DND-41 (cell line): ENCODE results near the gene PPP2R2B.

Experiments used
- ATAC-seq: fragments of 200-7000 bp; cut with Tn5 transposase; 3 replicates; pipeline ENCODE4 v1.9.1; 2021; ENCODE audit warnings: low read depth; ENCODE audit not compliant: insufficient read depth
- DNase-seq: peaks from one replicate; pipeline ENCODE4 v3.0.0-alpha.2; 2020
- H2AFZ ChIP-seq: 2 replicates; pipeline ENCODE4 v1.6.0; 2012; ENCODE audit warnings: low read depth, low read length
- H3K27ac ChIP-seq: 2 replicates; pipeline ENCODE4 v1.5.1; 2012; ENCODE audit warnings: low read length, inconsistent platforms
- H3K27me3 ChIP-seq: fragments of 200-600 bp; sonication (generic); 2 replicates; pipeline ENCODE4 v1.6.0; 2012; ENCODE audit warnings: low read length, mild to moderate bottlenecking, inconsistent platforms; ENCODE audit not compliant: insufficient read depth, poor library complexity
- H3K36me3 ChIP-seq: 2 replicates; pipeline ENCODE4 v1.5.1; 2012; ENCODE audit warnings: low read length, inconsistent platforms; ENCODE audit not compliant: insufficient read depth
- H3K4me1 ChIP-seq: 2 replicates; pipeline ENCODE4 v1.5.1; 2012; ENCODE audit warnings: mild to moderate bottlenecking, low read length; ENCODE audit not compliant: insufficient read depth
- H3K4me2 ChIP-seq: 2 replicates; pipeline ENCODE4 v1.6.0; 2012; ENCODE audit warnings: mild to moderate bottlenecking, moderate library complexity, low read length, inconsistent platforms; ENCODE audit not compliant: insufficient read depth
- H3K4me3 ChIP-seq, 2 experiments: fragments of 200-600 bp in 1 of 2; shearing (Covaris generic) in 1 of 2; 2 replicates each; pipeline ENCODE4 v1.5.1; 2012 to 2016; ENCODE audit warnings: inconsistent platforms in 2 of 2, low read length in 2 of 2, mild to moderate bottlenecking in 2 of 2, low read depth in 1 of 2, moderate library complexity in 1 of 2
- H3K79me2 ChIP-seq: 2 replicates; pipeline ENCODE4 v1.6.0; 2012; ENCODE audit warnings: low read length, inconsistent platforms; ENCODE audit not compliant: insufficient read depth
- H3K9ac ChIP-seq: 2 replicates; pipeline ENCODE4 v1.6.0; 2012; ENCODE audit warnings: low read depth, mild to moderate bottlenecking, inconsistent platforms, low read length, moderate library complexity
- H3K9me3 ChIP-seq: 2 replicates; pipeline ENCODE4 v1.5.1; 2012; ENCODE audit warnings: low read length, moderate library complexity, mild to moderate bottlenecking, inconsistent platforms; ENCODE audit not compliant: insufficient read depth, severe bottlenecking
- H4K20me1 ChIP-seq: 2 replicates; pipeline ENCODE4 v1.6.0; 2012; ENCODE audit warnings: low read length; ENCODE audit not compliant: insufficient read depth
- EZH2 ChIP-seq: IDR thresholded peaks from 3 replicates; pipeline ENCODE4 v1.6.1; 2012; ENCODE audit warnings: borderline replicate concordance, low read depth, mild to moderate bottlenecking, moderate library complexity, low read length, inconsistent platforms; ENCODE audit not compliant: severe bottlenecking
- TF ChIP-seq, protein P1 (sequence below): IDR thresholded peaks from 2 replicates; pipeline ENCODE4 v1.5.1; 2012; ENCODE audit warnings: borderline replicate concordance, low read length, moderate library complexity, mild to moderate bottlenecking; ENCODE audit not compliant: poor library complexity, severe bottlenecking; ENCODE audit errors: extremely low read depth

The PPP2R2B gene

DNA sequence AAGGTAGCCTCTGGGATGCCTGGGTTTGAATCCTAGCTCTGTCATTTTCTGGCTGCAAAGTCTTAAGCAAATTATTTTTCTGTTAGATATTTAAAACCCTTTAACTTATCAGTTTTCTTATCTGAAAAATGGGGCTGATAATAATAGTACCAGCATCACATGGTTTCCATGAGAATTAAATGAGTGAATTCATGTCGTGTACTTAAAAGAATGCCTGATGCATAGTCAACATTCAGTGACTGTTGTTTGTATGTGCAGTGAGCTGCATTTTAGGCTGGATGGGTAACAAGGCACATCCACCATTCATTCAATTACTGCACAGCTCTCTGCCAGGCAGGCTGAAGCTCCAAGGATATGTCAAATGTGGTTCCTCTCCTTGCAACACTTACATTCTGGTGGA lies 122.0 kb downstream of the PPP2R2B start:
- no peaks in the 10 kb centered on the region for H3K9me3 ChIP-seq
- no peak for TF ChIP-seq EZH2
- TF ChIP-seq, protein P1, sequence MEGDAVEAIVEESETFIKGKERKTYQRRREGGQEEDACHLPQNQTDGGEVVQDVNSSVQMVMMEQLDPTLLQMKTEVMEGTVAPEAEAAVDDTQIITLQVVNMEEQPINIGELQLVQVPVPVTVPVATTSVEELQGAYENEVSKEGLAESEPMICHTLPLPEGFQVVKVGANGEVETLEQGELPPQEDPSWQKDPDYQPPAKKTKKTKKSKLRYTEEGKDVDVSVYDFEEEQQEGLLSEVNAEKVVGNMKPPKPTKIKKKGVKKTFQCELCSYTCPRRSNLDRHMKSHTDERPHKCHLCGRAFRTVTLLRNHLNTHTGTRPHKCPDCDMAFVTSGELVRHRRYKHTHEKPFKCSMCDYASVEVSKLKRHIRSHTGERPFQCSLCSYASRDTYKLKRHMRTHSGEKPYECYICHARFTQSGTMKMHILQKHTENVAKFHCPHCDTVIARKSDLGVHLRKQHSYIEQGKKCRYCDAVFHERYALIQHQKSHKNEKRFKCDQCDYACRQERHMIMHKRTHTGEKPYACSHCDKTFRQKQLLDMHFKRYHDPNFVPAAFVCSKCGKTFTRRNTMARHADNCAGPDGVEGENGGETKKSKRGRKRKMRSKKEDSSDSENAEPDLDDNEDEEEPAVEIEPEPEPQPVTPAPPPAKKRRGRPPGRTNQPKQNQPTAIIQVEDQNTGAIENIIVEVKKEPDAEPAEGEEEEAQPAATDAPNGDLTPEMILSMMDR, result no peak
- H3K27me3 ChIP-seq, result peaks cover 3% of the 10 kb centered on the region
- no peak overlapping the region for H3K27ac ChIP-seq
- ATAC-seq, result no peak
- peaks cover 27% of the 10 kb centered on the region for H3K4me1 ChIP-seq
- DNase-seq, result no peak
- H4K20me1 ChIP-seq, result no peaks in the 10 kb centered on the region
- no peak overlapping the region for H3K4me3 ChIP-seq
- no peaks in the 10 kb centered on the region for H3K79me2 ChIP-seq
- H3K9ac ChIP-seq, result no peak overlapping the region
- H3K36me3 ChIP-seq, result no peaks in the 10 kb centered on the region
- H2AFZ ChIP-seq, result no peak overlapping the region
- H3K4me2 ChIP-seq, result no peak overlapping the region

DNA sequence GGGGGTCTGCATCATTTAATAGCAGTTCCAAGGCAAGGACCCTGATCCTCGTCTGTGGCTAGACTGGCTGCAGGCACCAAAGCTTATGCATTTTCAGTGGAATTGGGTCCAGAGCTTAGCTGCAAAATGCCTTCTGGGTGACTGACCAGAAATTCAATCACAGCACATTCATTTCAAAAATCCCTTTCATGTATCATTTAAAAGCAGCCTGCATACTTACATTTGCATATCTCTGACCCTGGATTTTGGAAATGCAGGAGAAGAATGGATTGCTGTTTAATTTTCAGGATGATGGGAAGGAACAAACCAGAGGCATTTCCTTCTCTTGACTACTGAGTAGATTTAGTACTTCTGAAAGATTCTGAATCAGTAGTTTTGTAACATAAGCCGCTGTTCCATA lies 122.8 kb downstream of the PPP2R2B start:
- H3K4me1 ChIP-seq, result peaks cover 32% of the 10 kb centered on the region
- TF ChIP-seq EZH2, result no peak
- TF ChIP-seq, protein P1, result no peak
- no peak overlapping the region for H3K27ac ChIP-seq
- no peak overlapping the region for H3K4me2 ChIP-seq
- no peaks in the 10 kb centered on the region for H3K36me3 ChIP-seq
- H4K20me1 ChIP-seq, result no peaks in the 10 kb centered on the region
- ATAC-seq (no peak), DNase-seq (no peak)
- H3K4me3 ChIP-seq, result no peak overlapping the region
- no peaks in the 10 kb centered on the region for H3K79me2 ChIP-seq
- no peak overlapping the region for H2AFZ ChIP-seq
- no peak overlapping the region for H3K9ac ChIP-seq
- peaks cover 3% of the 10 kb centered on the region for H3K27me3 ChIP-seq
- no peaks in the 10 kb centered on the region for H3K9me3 ChIP-seq

DNA sequence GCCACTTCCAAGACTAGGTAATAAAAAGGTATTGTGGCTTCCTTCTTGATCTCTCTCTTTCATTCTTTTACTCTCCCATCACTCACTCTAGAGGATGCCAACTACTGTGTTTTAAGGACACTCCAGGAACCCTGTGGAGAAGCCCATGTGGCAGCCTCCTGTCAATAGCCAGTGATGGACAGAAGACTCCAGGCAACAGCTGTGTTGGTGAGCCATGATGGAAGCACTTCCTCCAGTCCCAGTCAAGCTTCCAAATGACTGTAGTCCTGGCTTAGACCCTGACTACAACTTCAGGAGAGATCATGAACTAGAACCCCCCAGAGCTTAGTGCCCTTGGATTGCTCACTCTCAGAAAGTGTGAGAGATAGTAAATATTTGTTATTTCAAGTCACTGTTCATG lies 123.9 kb downstream of the PPP2R2B start:
- Histone ChIP-seq H3K9me3 (no peaks in the 10 kb centered on the region), H3K79me2 (no peaks in the 10 kb centered on the region), H3K4me2 (no peak overlapping the region), H2AFZ (no peak overlapping the region), H4K20me1 (no peaks in the 10 kb centered on the region), H3K4me1 (peaks cover 32% of the 10 kb centered on the region), H3K4me3 (no peak overlapping the region), H3K9ac (no peak overlapping the region), H3K27ac (no peak overlapping the region), H3K36me3 (no peaks in the 10 kb centered on the region), H3K27me3 (peaks cover 3% of the 10 kb centered on the region)
- ATAC-seq (no peak), DNase-seq (no peak)
- TF ChIP-seq, protein P1, result no peak
- no peak for TF ChIP-seq EZH2

DNA sequence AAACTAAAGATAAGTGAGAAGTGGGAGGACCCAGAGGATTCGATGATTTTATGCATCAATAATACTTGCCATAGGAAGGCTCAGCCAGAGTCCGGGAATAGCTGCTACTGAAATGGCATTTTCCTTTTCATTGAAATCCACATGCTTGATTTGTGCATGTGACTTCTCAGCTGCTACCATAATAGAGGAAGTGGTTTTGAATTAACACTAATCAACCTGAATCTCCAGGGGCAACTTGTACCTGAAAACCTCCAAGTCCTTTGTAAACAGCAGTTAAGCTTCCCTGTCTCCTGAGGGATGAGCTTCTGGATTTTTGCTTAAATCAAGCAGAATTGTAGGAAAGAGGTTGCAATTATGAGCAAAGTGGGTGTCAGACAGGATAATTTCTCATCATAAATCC lies 124.9 kb downstream of the PPP2R2B start:
- Histone ChIP-seq H3K79me2 (no peaks in the 10 kb centered on the region), H3K27me3 (peaks cover 3% of the 10 kb centered on the region), H2AFZ (no peak overlapping the region), H3K4me2 (no peak overlapping the region), H4K20me1 (no peaks in the 10 kb centered on the region), H3K9me3 (no peaks in the 10 kb centered on the region), H3K4me1 (peaks cover 32% of the 10 kb centered on the region), H3K9ac (no peak overlapping the region), H3K27ac (no peak overlapping the region), H3K36me3 (no peaks in the 10 kb centered on the region), H3K4me3 (no peak overlapping the region)
- no peak for DNase-seq
- TF ChIP-seq EZH2, result no peak
- TF ChIP-seq, protein P1, result no peak
- ATAC-seq, result no peak
